HepG2 (cell line): Measurements from ENCODE around the gene STYXL1. TPM values are rescaled to one million over a fixed set of nuclear protein-coding genes. Genes with fewer than 3 reads are reported as not detected.

Source experiments
- ATAC-seq: fragments of 200-7000 bp; cut with Tn5 transposase; 3 replicates; pipeline ENCODE4 v1.9.1; 2020; ENCODE audit warnings: mild to moderate bottlenecking, moderate library complexity
- BruUV-seq: library from RNA; stranded (reverse); fragments of 400-500 nt; replicated peaks from 2 replicates; lab custom pipeline; 2021; lab: Mats Ljungman, UMichigan
- CTCF ChIA-PET: fragments of 300-600 bp; formaldehyde crosslinking; extraction: SDS; loops from one replicate; lab custom pipeline; 2021; ENCODE audit warnings: low total read pairs, inconsistent platforms, low intra/inter-chr PET ratio; lab: Yijun Ruan, JAX
- POLR2A ChIA-PET: fragments of 350-600 bp; sonication (Branson Sonifier 250); formaldehyde crosslinking; loops from one replicate; lab custom pipeline; 2020; ENCODE audit warnings: antibody characterized with exemption, inconsistent platforms; lab: Yijun Ruan, JAX
- DNase-seq: peaks from one replicate; pipeline ENCODE4 v3.0.0-alpha.2; 2015; ENCODE audit warnings: low spot score
- FAIRE-seq: peaks from 3 replicates; lab custom pipeline; 2011; peaks lifted over from hg19 to GRCh38; lab: Jason Lieb, UNC
- H2AFZ ChIP-seq: one replicate; pipeline ENCODE4 v1.6.1; 2011; ENCODE audit warnings: low read length, inconsistent platforms
- H3K27ac ChIP-seq: fragments of 300-600 bp; 3 replicates; pipeline ENCODE4 v1.8.0; 2011; ENCODE audit warnings: mixed run types, mild to moderate bottlenecking, mixed read lengths, low read length, inconsistent platforms; ENCODE audit not compliant: insufficient read depth; ENCODE audit errors: extremely low read length
- H3K27me3 ChIP-seq, 2 experiments: fragments of 200-600 bp in 1 of 2; 2 replicates in 1 of 2; 3 replicates in 1 of 2; pipeline versions ENCODE4 v1.6.0 to v1.8.0; 2011; ENCODE audit warnings: low read length in 2 of 2, mild to moderate bottlenecking in 2 of 2, moderate library complexity in 2 of 2, inconsistent platforms in 1 of 2; ENCODE audit not compliant: insufficient read depth in 2 of 2, control insufficient read depth in 1 of 2
- H3K36me3 ChIP-seq, 2 experiments: fragments of 200-600 bp in 1 of 2; replicated peaks in 1 of 2; 2 replicates in 1 of 2; 3 replicates in 1 of 2; pipeline versions ENCODE4 v1.5.1 to v1.8.0; 2011; ENCODE audit warnings: low read length in 2 of 2, inconsistent platforms in 1 of 2; ENCODE audit not compliant: insufficient read depth in 2 of 2, control insufficient read depth in 1 of 2
- H3K4me1 ChIP-seq: 2 replicates; pipeline ENCODE4 v1.5.1; 2012; ENCODE audit warnings: low read length, inconsistent platforms; ENCODE audit not compliant: insufficient read depth
- H3K4me2 ChIP-seq: 2 replicates; pipeline ENCODE4 v1.6.0; 2011; ENCODE audit warnings: low read depth, low read length, inconsistent platforms
- H3K4me3 ChIP-seq, 3 experiments: fragments of 200-600 bp in 1 of 3; sonication (generic), shearing (Covaris generic) in 1 of 3; replicated peaks in 1 of 3; 2 replicates each; pipeline ENCODE4 v1.5.1; 2011 to 2016; ENCODE audit warnings: low read length in 3 of 3, inconsistent platforms in 2 of 3, low read depth in 2 of 3, mild to moderate bottlenecking in 2 of 3, control low read depth in 1 of 3, mixed read lengths in 1 of 3; ENCODE audit not compliant: insufficient read depth in 1 of 3
- H3K79me2 ChIP-seq: one replicate; pipeline ENCODE4 v1.6.1; 2011; ENCODE audit warnings: low read length, inconsistent platforms; ENCODE audit not compliant: insufficient read depth
- H3K9ac ChIP-seq: 2 replicates; pipeline ENCODE4 v1.6.0; 2011; ENCODE audit warnings: mild to moderate bottlenecking, low read depth, low read length, inconsistent platforms; ENCODE audit not compliant: insufficient read depth
- H3K9me3 ChIP-seq: 2 replicates; pipeline ENCODE4 v1.5.1; 2012; ENCODE audit warnings: mild to moderate bottlenecking, low read length
- H4K20me1 ChIP-seq: 2 replicates; pipeline ENCODE4 v1.6.0; 2011; ENCODE audit warnings: inconsistent platforms, mild to moderate bottlenecking, low read length, moderate library complexity; ENCODE audit not compliant: insufficient read depth
- ATF5 ChIP-seq: sonication (generic); formaldehyde crosslinking; IDR thresholded peaks from 2 replicates; pipeline ENCODE4 v1.4.0; 2020; ENCODE audit warnings: mild to moderate bottlenecking, low read depth, missing genetic modification reagents
- HHEX ChIP-seq: IDR thresholded peaks from 2 replicates; pipeline ENCODE4 v1.6.1; 2016; ENCODE audit warnings: control low read depth
- KLF16 ChIP-seq, 2 experiments: sonication (generic) in 1 of 2; formaldehyde crosslinking in 1 of 2; IDR thresholded peaks; 2 replicates each; pipeline versions ENCODE4 v1.6.1 to v1.8.0; 2016 to 2023; ENCODE audit warnings: missing genetic modification reagents in 2 of 2, missing compliant biosample characterization in 1 of 2
- NR2F2 ChIP-seq: IDR thresholded peaks from 2 replicates; pipeline ENCODE4 v1.6.1; 2012; ENCODE audit warnings: low read depth, inconsistent platforms, borderline replicate concordance
- REL ChIP-seq: sonication (generic); formaldehyde crosslinking; conservative IDR thresholded peaks from 2 replicates; pipeline ENCODE4 v1.8.0; 2022; ENCODE audit warnings: mild to moderate bottlenecking, missing genetic modification reagents, moderate library complexity
- RERE ChIP-seq: IDR thresholded peaks from 2 replicates; pipeline ENCODE4 v1.6.1; 2016; ENCODE audit warnings: low read depth, missing genetic modification reagents, missing compliant biosample characterization
- SALL1 ChIP-seq: sonication (generic); formaldehyde crosslinking; IDR thresholded peaks from 2 replicates; pipeline ENCODE4 v1.8.0; 2022; ENCODE audit warnings: mild to moderate bottlenecking, missing genetic modification reagents
- SP5 ChIP-seq: IDR thresholded peaks from 2 replicates; pipeline ENCODE4 v1.6.1; 2016; ENCODE audit warnings: low read depth, borderline replicate concordance
- ZBTB3 ChIP-seq: sonication (generic); formaldehyde crosslinking; IDR thresholded peaks from 2 replicates; pipeline ENCODE4 v1.4.0; 2020; ENCODE audit warnings: low read depth, mild to moderate bottlenecking, moderate library complexity, missing genetic modification reagents, borderline replicate concordance
- ZNF282 ChIP-seq: fragments of 450-650 bp; IDR thresholded peaks from 2 replicates; pipeline ENCODE4 v1.6.1; 2018; ENCODE audit not compliant: partially characterized antibody
- WGBS: methylation state at CpG from one replicate; pipeline ENCODE4 v1.1.6; 2017; ENCODE audit warnings: low lambda C conversion rate; 5-methylcytosine and 5-hydroxymethylcytosine counted together
- in situ Hi-C: cut with HindIII; loops from 2 replicates; pipeline ENCODE4 v1.10.0; 2017; ENCODE audit warnings: low pct_unique_long_range_greater_than_20kb; ENCODE audit not compliant: extremely low pct_ligation_motif_present
- intact Hi-C: fragments of 100-400 bp; cut with micrococcal nuclease; formaldehyde crosslinking; loops from one replicate; pipeline ENCODE4 v1.10.0; 2022; ENCODE audit not compliant: unreplicated experiment
- polyA plus RNA-seq, 8 experiments: library from polyadenylated mRNA; depleted of rRNA in 3 of 8; stranded (reverse) in 7 of 8; unstranded in 1 of 8; fragments of >200 nt; fragmentation: Illumina TruSeq in 4 of 8; extraction: Trizol in 4 of 8; gene quantifications; 2 replicates each; pipeline versions ENCODE4 v1.2.1 to v1.2.3, GENCODE V29; 2011 to 2016; ENCODE audit warnings: low read depth in 4 of 8, missing spikeins in 1 of 8, mixed read lengths in 1 of 8; ENCODE audit not compliant: insufficient read depth in 1 of 8
- total RNA-seq, 5 experiments: library from RNA; depleted of rRNA; stranded (reverse); fragments of >200 nt; fragmentation: Illumina TruSeq; extraction: Trizol; gene quantifications; 2 replicates each; pipeline ENCODE4 v1.2.3, GENCODE V29; 2016; ENCODE audit warnings: low read depth in 1 of 5
- TF ChIP-seq, protein P1 (sequence below): conservative IDR thresholded peaks from 2 replicates; pipeline ENCODE4 v1.6.1; 2018; ENCODE audit warnings: missing genetic modification reagents
- TF ChIP-seq, protein P2 (sequence below): sonication (generic); formaldehyde crosslinking; IDR thresholded peaks from 2 replicates; pipeline ENCODE4 v1.4.0; 2020; ENCODE audit warnings: missing genetic modification reagents, mild to moderate bottlenecking, borderline replicate concordance

STYXL1 gene
- total and polyA plus RNA-seq, 2 of the 13 experiments (the other 11 are each of a cell fraction or from before 2014, with no cell fraction given), result 23.9 to 38.3 TPM

DNA sequence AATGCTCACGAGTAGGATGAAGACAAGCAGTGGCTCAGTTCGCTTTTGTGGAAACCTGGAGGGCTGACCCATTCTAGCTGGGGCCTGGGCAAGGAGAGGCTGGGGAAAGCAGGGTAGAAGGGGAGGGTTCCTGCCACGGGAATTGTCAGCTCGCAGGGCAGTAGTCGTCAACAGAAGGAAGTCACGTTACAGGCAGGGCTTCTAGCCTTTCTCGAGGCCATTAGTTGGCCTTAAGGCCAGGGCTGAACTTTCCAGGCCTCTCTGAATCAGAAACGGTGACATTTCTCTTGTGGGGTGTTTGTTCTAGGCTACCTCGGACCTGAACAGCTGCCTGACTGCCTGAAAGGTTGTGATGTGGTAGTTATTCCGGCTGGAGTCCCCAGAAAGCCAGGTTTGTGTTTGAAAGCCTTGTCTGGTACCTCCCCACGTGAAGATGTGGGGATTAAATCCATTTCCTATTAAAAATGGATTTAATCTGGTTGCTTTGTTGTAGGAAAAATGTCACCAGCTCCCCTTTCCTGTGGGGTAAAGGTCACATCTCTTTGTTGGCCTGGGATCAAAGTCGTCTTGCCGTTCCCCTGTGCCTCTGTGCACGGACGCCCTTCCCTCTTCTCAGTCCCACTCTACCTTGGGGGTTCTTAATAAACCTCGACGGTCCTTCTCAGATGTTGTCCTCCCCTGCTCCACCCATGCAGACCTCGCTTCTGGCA is 9.5 kb upstream of the STYXL1 start:
- WGBS, result 79% methylated on average over 18 of the region's 18 CpGs
- POLR2A ChIA-PET, result no interaction called here
- peaks cover 29% of the 10 kb centered on the region for H3K79me2 ChIP-seq

More for the DNA sequence above, 9.5 kb upstream of the STYXL1 start:
- BruUV-seq, result no TSS peak
- intact Hi-C loops, result no loop called here
- Histone ChIP-seq H3K9ac (peak overlapping the region; percentile 26; the same call in 1 of the 2 replicates), H4K20me1 (no peaks in the 10 kb centered on the region), H3K27ac (peak overlapping the region; percentile 35), H3K36me3 (peaks cover 37 to 94% of the 10 kb centered on the region in 2 experiments), H3K4me1 (peaks cover 54% of the 10 kb centered on the region), H3K27me3 (no peaks in the 10 kb centered on the region), H2AFZ (no peak overlapping the region), H3K4me2 (no peak overlapping the region), H3K9me3 (no peaks in the 10 kb centered on the region), H3K4me3 (no peak overlapping the region)
- DNase-seq (no peak), FAIRE-seq (no peak), ATAC-seq (no peak)
- in situ Hi-C loops, result no loop called here
- CTCF ChIA-PET, result no interaction called here
- TF ChIP-seq ZBTB3 (CRISPR knock-in tag) (no peak), HHEX (no peak), SALL1 (CRISPR knock-in tag) (no peak), NR2F2 (no peak), KLF16 (CRISPR knock-in tag; IDR thresholded peaks at IDR 0.05) (no peak), ATF5 (no peak), REL (CRISPR knock-in tag) (no peak), RERE (CRISPR knock-in tag) (no peak), SP5 (CRISPR knock-in tag) (no peak), ZNF282 (no peak)
- TF ChIP-seq, protein P1, sequence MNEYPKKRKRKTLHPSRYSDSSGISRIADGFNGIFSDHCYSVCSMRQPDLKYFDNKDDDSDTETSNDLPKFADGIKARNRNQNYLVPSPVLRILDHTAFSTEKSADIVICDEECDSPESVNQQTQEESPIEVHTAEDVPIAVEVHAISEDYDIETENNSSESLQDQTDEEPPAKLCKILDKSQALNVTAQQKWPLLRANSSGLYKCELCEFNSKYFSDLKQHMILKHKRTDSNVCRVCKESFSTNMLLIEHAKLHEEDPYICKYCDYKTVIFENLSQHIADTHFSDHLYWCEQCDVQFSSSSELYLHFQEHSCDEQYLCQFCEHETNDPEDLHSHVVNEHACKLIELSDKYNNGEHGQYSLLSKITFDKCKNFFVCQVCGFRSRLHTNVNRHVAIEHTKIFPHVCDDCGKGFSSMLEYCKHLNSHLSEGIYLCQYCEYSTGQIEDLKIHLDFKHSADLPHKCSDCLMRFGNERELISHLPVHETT (CRISPR knock-in tag), result no peak
- TF ChIP-seq, protein P2, sequence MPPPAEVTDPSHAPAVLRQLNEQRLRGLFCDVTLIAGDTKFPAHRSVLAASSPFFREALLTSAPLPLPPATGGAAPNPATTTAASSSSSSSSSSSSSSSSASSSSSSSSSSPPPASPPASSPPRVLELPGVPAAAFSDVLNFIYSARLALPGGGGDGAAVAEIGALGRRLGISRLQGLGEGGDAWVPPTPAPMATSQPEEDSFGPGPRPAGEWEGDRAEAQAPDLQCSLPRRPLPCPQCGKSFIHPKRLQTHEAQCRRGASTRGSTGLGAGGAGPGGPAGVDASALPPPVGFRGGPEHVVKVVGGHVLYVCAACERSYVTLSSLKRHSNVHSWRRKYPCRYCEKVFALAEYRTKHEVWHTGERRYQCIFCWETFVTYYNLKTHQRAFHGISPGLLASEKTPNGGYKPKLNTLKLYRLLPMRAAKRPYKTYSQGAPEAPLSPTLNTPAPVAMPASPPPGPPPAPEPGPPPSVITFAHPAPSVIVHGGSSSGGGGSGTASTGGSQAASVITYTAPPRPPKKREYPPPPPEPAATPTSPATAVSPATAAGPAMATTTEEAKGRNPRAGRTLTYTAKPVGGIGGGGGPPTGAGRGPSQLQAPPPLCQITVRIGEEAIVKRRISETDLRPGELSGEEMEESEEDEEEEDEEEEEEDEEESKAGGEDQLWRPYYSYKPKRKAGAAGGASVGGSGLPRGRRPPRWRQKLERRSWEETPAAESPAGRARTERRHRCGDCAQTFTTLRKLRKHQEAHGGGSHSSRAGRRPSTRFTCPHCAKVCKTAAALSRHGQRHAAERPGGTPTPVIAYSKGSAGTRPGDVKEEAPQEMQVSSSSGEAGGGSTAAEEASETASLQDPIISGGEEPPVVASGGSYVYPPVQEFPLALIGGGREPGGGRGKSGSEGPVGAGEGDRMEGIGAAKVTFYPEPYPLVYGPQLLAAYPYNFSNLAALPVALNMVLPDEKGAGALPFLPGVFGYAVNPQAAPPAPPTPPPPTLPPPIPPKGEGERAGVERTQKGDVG, result no peak
